ENCODE measurements around the gene SLC22A3. TPM values are rescaled to one million over a fixed set of nuclear protein-coding genes. Genes with fewer than 3 reads are reported as not detected.

SLC22A3 gene
- polyA plus RNA-seq, 2 of the 4 experiments (the other 2 are of a cell fraction) = 44.9 to 57.4 TPM

DNA sequence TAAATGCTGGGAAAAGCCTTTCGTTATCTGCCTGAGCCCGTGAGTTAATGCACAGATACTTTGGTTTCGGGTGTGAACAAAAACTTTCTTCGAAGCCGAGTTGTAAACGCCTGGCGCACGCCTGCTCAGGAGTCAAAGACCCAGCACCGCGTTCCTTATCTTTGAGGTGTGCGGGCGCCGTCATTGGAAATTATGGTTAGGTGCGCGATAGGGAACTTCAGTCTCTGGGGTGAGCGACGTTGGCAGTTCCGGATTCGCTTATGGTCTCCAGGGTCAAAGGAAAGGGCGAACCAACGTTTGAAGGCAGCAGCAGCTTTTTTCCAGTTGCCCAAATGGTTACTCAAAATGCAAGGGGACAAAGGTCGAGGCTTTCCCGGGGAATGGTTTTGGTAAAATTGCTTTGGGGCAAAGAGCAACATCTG is 853 bp downstream of the SLC22A3 start:
- FAIRE-seq (no peak), ATAC-seq (peak in 1 of 2 experiments; percentile 36; a peak in 3 of 6 replicates), DNase-seq (ENCODE audit: low read depth in 1 of 2, low spot score in 1 of 2) (peak in 1 of 2 experiments; percentile 44)
- Histone ChIP-seq H3K9me3 (no peaks in the 10 kb centered on the region), H3K4me1 (peaks cover 40% of the 10 kb centered on the region), H3K4me3 (peak overlapping the region; percentile 93), H3K27ac (peak overlapping the region; percentile 96 to 97), H3K4me2 (peak overlapping the region; percentile 97)
- ChIA-PET POLR2A (interaction anchor here (0.6 to 2.8 kb wide), 2 partner anchors 9 to 45 kb away, joined by 3 to 19 read pairs; no protein-coding TSS in a partner anchor), CTCF (interaction anchor here (1.4 kb wide), 1 partner anchor 211 kb away, joined by 3 read pairs; no protein-coding TSS in a partner anchor)
- WGBS (ENCODE audit: missing lambda C conversion rate) = 1% methylated on average over 16 of the region's 23 CpGs
- TF ChIP-seq GATA3 (IDR thresholded peaks at IDR 0.05; ENCODE audit: borderline replicate concordance) (no peak), CEBPB (IDR thresholded peaks at IDR 0.05) (no peak), HOXB13 (CRISPR knock-in tag; IDR thresholded peaks at IDR 0.05; ENCODE audit: low read depth) (no peak)
- TF ChIP-seq, protein P1, sequence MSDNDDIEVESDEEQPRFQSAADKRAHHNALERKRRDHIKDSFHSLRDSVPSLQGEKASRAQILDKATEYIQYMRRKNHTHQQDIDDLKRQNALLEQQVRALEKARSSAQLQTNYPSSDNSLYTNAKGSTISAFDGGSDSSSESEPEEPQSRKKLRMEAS (IDR thresholded peaks at IDR 0.05) = peak; percentile 41; the same call in 1 of the 2 replicates

DNA sequence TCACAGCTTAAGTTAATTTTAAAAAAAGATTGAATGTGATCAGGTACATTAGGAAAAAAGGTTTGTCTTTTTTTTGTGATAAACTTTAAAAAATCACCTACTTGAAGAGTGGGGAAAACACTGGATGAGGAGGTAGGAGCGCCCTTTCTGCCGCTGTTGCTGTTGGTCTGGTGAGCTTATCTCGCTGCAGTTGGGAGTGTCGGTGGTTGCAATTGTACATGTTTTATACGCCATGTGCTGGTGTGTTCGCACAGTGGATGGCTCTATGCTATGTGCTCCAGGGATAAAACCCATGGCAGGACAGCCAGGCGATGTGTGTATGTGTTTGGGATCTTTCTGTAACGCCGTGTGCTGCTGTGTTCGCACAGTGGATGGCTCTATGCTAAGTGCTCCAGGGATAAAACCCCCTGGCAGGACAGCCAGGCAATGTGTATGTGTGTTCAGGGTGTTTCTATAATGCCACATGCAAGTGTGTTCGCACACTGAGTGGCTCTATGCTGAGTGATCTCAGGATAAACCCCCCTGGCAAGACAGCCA is 1.7 kb downstream of the SLC22A3 start:
- Histone ChIP-seq H3K9me3 (no peaks in the 10 kb centered on the region), H3K4me2 (peak overlapping the region; percentile 97), H3K4me1 (peaks cover 49% of the 10 kb centered on the region), H3K4me3 (peak overlapping the region; percentile 93), H3K27ac (peak overlapping the region; percentile 96 to 97)
- ChIA-PET CTCF (no interaction called here), POLR2A (interaction anchor here (2.8 kb wide), 1 partner anchor 45 kb away, joined by 19 read pairs; no protein-coding TSS in a partner anchor)
- FAIRE-seq (no peak), DNase-seq (ENCODE audit: low read depth in 1 of 2, low spot score in 1 of 2) (no peak), ATAC-seq (peak in 1 of 2 experiments; percentile 26; a peak in 3 of 6 replicates)
- under 1% methylated on average over 11 of the region's 11 CpGs for WGBS (ENCODE audit: missing lambda C conversion rate)
- no peak for TF ChIP-seq RNF2 (IDR thresholded peaks at IDR 0.05; ENCODE audit: borderline replicate concordance, low read depth)
- TF ChIP-seq CBX2 (IDR thresholded peaks at IDR 0.05; ENCODE audit: borderline replicate concordance, low read depth) = no peak
- TF ChIP-seq GATA3 (IDR thresholded peaks at IDR 0.05; ENCODE audit: borderline replicate concordance) = no peak
- no peak for TF ChIP-seq FOSL2 (IDR thresholded peaks at IDR 0.05)
- no peak for TF ChIP-seq FOSL2 (CRISPR knock-in tag; IDR thresholded peaks at IDR 0.05)
- TF ChIP-seq USF2 (IDR thresholded peaks at IDR 0.05) = no peak
- TF ChIP-seq MAFK (IDR thresholded peaks at IDR 0.05; ENCODE audit: partially characterized antibody) = no peak
- TF ChIP-seq, protein P1 (IDR thresholded peaks at IDR 0.05) = no peak
- TF ChIP-seq EP300 (IDR thresholded peaks at IDR 0.05) = no peak
- TF ChIP-seq HOXB5 (CRISPR knock-in tag; IDR thresholded peaks at IDR 0.05) = no peak
- no peak for TF ChIP-seq SREBF2 (IDR thresholded peaks at IDR 0.05)
- TF ChIP-seq HDAC2 (IDR thresholded peaks at IDR 0.05) = no peak

GRCh38 chr6:160353950-160354496 is 5.8 kb downstream of the SLC22A3 start:
- WGBS (ENCODE audit: missing lambda C conversion rate) = 86% methylated on average over 2 of the region's 2 CpGs
- ChIA-PET POLR2A (interaction anchor here (0.9 to 1.7 kb wide), 2 partner anchors 113 to 216 kb away, joined by 3 to 5 read pairs; no protein-coding TSS in a partner anchor), CTCF (interaction anchor here (0.6 to 1.8 kb wide), 4 partner anchors 23 to 638 kb away, joined by 3 to 5 read pairs (median 3); no protein-coding TSS in a partner anchor)
- Histone ChIP-seq H3K9me3 (no peaks in the 10 kb centered on the region), H3K4me1 (peaks cover 83% of the 10 kb centered on the region), H3K27ac (peak overlapping the region; percentile 66 to 96), H3K4me2 (peak overlapping the region; percentile 97), H3K4me3 (no peak overlapping the region)
- no peak for FAIRE-seq
- no peak for ATAC-seq
- no peak for TF ChIP-seq POLR2A (IDR thresholded peaks at IDR 0.05; ENCODE audit: low read length)
- no peak for TF ChIP-seq EP300 (IDR thresholded peaks at IDR 0.05)
- no peak for TF ChIP-seq NPAS2 (CRISPR knock-in tag; IDR thresholded peaks at IDR 0.05; ENCODE audit: borderline replicate concordance)
- no peak for TF ChIP-seq TP53 (CRISPR knock-in tag; IDR thresholded peaks at IDR 0.05)
- TF ChIP-seq RAD21 (conservative IDR thresholded peaks at IDR 0.05 in 1 of 2, IDR thresholded peaks at IDR 0.05 in 1 of 2) = no peak
- TF ChIP-seq FOXS1 (CRISPR knock-in tag; IDR thresholded peaks at IDR 0.05) = no peak
- TF ChIP-seq HOXA7 (CRISPR knock-in tag; IDR thresholded peaks at IDR 0.05) = no peak
- no peak for TF ChIP-seq RNF2 (IDR thresholded peaks at IDR 0.05; ENCODE audit: borderline replicate concordance, low read depth)
- no peak for TF ChIP-seq HEYL (CRISPR knock-in tag; IDR thresholded peaks at IDR 0.05)
- TF ChIP-seq CEBPB (IDR thresholded peaks at IDR 0.05) = no peak
- TF ChIP-seq NFE2L2 (conservative IDR thresholded peaks at IDR 0.05; ENCODE audit: low read length) = no peak
- no peak for TF ChIP-seq PHF8 (IDR thresholded peaks at IDR 0.05; ENCODE audit: borderline replicate concordance, low read depth)
- TF ChIP-seq RFX5 (IDR thresholded peaks at IDR 0.05) = no peak
- DNase-seq (ENCODE audit: low read depth in 1 of 2, low spot score in 1 of 2) = no peak
